ENCODE data around the gene LILRA1.
"Not testable (repeated sequence)": the region's sequence is repeated elsewhere in the genome, so short reads cannot be mapped to it uniquely, and the experiment has no call there.

Gene LILRA1

DNA sequence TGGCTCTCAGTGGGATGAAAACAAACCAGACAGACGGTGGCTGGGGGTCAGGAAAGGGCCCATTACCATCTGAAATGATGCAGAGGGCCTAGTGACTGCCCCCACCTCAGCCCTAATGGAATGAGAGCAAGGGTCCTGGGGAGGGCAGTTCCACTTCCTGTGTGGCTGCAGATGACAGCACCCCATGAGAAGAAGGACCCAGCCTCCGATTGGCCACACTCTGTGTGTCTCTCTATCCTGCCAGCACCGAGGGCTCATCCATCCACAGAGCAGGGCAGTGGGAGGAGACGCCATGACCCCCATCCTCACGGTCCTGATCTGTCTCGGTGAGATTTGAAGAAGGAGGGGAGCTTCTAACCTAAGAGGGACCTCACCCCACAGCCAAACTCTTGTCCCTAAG, 37.4 kb downstream of the LILRA1 start:
- Histone ChIP-seq H3K9me2 (ENCODE audit: low read depth, low read length) (no peaks in the 10 kb centered on the region), H3K27ac (ENCODE audit: low read depth, low read length, poor library complexity, severe bottlenecking) (no peak overlapping the region), H3K9ac (ENCODE audit: low read length) (no peak overlapping the region), H3K4me1 (ENCODE audit: insufficient read depth, low read length, severe bottlenecking) (no peaks in the 10 kb centered on the region), H4K20me1 (ENCODE audit: insufficient read depth, low read length) (no peaks in the 10 kb centered on the region), H3K79me2 (ENCODE audit: insufficient read depth, low read length) (no peaks in the 10 kb centered on the region), H3K4me3 (ENCODE audit: low read depth, low read length, poor library complexity, severe bottlenecking) (no peak overlapping the region), H3K27me3 (ENCODE audit: insufficient read depth, low read length) (no peaks in the 10 kb centered on the region), H3F3A (ENCODE audit: insufficient read depth, low read length) (no peaks in the 10 kb centered on the region), H3K4me2 (ENCODE audit: low read length) (no peak overlapping the region), H2AFZ (ENCODE audit: low read length) (no peak overlapping the region), H3K9me3 (ENCODE audit: low read length) (no peaks in the 10 kb centered on the region), H3K36me3 (ENCODE audit: insufficient read depth, low read length) (no peaks in the 10 kb centered on the region)
- TF ChIP-seq EZH2 (IDR thresholded peaks at IDR 0.05; ENCODE audit: borderline replicate concordance, low read length) = no peak

DNA sequence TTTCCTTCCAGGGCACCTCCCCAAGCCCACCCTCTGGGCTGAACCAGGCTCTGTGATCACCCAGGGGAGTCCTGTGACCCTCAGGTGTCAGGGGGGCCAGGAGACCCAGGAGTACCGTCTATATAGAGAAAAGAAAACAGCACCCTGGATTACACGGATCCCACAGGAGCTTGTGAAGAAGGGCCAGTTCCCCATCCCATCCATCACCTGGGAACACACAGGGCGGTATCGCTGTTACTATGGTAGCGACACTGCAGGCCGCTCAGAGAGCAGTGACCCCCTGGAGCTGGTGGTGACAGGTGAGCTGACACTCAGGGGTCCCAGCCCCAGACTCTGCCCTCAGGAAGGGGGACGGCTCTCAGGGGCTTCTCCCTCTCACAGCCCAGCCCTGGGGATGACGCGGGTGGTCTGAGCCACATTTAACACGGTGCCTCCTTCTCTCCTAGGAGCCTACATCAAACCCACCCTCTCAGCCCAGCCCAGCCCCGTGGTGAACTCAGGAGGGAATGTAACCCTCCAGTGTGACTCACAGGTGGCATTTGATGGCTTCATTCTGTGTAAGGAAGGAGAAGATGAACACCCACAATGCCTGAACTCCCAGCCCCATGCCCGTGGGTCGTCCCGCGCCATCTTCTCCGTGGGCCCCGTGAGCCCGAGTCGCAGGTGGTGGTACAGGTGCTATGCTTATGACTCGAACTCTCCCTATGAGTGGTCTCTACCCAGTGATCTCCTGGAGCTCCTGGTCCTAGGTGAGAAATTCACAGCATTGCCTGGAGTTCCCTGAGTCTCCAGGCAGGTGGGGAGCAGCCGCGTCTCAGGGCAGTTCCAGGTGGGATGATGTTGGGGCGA, 38.3 kb downstream of the LILRA1 start:
- not testable (repeated sequence) for H3K27ac ChIP-seq (ENCODE audit: low read depth, low read length, poor library complexity, severe bottlenecking); H3K9me2 ChIP-seq (ENCODE audit: low read depth, low read length); H3K27me3 ChIP-seq (ENCODE audit: insufficient read depth, low read length); H2AFZ ChIP-seq (ENCODE audit: low read length); H3F3A ChIP-seq (ENCODE audit: insufficient read depth, low read length); H3K4me1 ChIP-seq (ENCODE audit: insufficient read depth, low read length, severe bottlenecking); H3K79me2 ChIP-seq (ENCODE audit: insufficient read depth, low read length); H4K20me1 ChIP-seq (ENCODE audit: insufficient read depth, low read length); H3K4me3 ChIP-seq (ENCODE audit: low read depth, low read length, poor library complexity, severe bottlenecking); H3K9me3 ChIP-seq (ENCODE audit: low read length); H3K9ac ChIP-seq (ENCODE audit: low read length); H3K4me2 ChIP-seq (ENCODE audit: low read length); H3K36me3 ChIP-seq (ENCODE audit: insufficient read depth, low read length)

DNA sequence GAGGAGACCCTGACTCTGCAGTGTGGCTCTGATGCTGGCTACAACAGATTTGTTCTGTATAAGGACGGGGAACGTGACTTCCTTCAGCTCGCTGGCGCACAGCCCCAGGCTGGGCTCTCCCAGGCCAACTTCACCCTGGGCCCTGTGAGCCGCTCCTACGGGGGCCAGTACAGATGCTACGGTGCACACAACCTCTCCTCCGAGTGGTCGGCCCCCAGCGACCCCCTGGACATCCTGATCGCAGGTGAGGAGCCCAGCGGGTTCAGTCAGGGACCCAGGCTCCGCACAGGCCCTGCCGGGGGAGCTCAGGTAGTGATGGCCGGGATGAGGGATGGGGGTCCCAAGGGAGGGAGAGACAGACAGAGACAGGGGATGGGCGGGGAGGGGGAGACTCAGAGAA, 39.1 kb downstream of the LILRA1 start:
- not testable (repeated sequence) for H2AFZ ChIP-seq (ENCODE audit: low read length); H3K36me3 ChIP-seq (ENCODE audit: insufficient read depth, low read length); H3K9me2 ChIP-seq (ENCODE audit: low read depth, low read length); H3K4me1 ChIP-seq (ENCODE audit: insufficient read depth, low read length, severe bottlenecking); H3K4me3 ChIP-seq (ENCODE audit: low read depth, low read length, poor library complexity, severe bottlenecking); H4K20me1 ChIP-seq (ENCODE audit: insufficient read depth, low read length); H3K9me3 ChIP-seq (ENCODE audit: low read length); H3F3A ChIP-seq (ENCODE audit: insufficient read depth, low read length); H3K9ac ChIP-seq (ENCODE audit: low read length); H3K4me2 ChIP-seq (ENCODE audit: low read length); H3K27ac ChIP-seq (ENCODE audit: low read depth, low read length, poor library complexity, severe bottlenecking); H3K27me3 ChIP-seq (ENCODE audit: insufficient read depth, low read length); H3K79me2 ChIP-seq (ENCODE audit: insufficient read depth, low read length)

DNA sequence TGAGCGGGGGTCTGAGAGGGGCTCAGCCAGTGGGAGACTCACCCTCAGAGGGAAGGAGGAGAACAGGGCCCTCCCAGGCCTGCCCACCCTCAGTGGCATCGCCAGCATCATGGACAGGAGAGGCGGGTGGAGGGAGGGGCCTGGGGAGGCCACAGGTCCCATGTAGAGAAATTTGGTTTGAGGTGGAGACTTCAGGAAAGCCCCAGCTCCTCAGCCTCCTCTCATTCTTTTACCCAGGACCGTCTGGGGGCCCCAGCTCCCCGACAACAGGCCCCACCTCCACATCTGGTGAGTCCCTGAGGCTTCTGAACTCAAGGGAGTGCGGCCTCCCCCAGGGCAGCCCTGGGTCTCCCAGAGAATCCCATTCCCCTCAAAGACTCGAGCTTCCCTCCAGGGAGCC, 40.0 kb downstream of the LILRA1 start:
- Histone ChIP-seq H3K27ac (ENCODE audit: low read depth, low read length, poor library complexity, severe bottlenecking) (no peak overlapping the region), H3K36me3 (ENCODE audit: insufficient read depth, low read length) (no peaks in the 10 kb centered on the region), H3K27me3 (ENCODE audit: insufficient read depth, low read length) (no peaks in the 10 kb centered on the region), H3K4me1 (ENCODE audit: insufficient read depth, low read length, severe bottlenecking) (no peaks in the 10 kb centered on the region), H3K9me3 (ENCODE audit: low read length) (no peaks in the 10 kb centered on the region), H2AFZ (ENCODE audit: low read length) (no peak overlapping the region), H3K79me2 (ENCODE audit: insufficient read depth, low read length) (no peaks in the 10 kb centered on the region), H4K20me1 (ENCODE audit: insufficient read depth, low read length) (no peaks in the 10 kb centered on the region), H3K9me2 (ENCODE audit: low read depth, low read length) (no peaks in the 10 kb centered on the region), H3K4me3 (ENCODE audit: low read depth, low read length, poor library complexity, severe bottlenecking) (no peak overlapping the region), H3K4me2 (ENCODE audit: low read length) (no peak overlapping the region), H3K9ac (ENCODE audit: low read length) (no peak overlapping the region), H3F3A (ENCODE audit: insufficient read depth, low read length) (no peaks in the 10 kb centered on the region)
- TF ChIP-seq EZH2 (IDR thresholded peaks at IDR 0.05; ENCODE audit: borderline replicate concordance, low read length) = no peak
- TF ChIP-seq, protein P1, sequence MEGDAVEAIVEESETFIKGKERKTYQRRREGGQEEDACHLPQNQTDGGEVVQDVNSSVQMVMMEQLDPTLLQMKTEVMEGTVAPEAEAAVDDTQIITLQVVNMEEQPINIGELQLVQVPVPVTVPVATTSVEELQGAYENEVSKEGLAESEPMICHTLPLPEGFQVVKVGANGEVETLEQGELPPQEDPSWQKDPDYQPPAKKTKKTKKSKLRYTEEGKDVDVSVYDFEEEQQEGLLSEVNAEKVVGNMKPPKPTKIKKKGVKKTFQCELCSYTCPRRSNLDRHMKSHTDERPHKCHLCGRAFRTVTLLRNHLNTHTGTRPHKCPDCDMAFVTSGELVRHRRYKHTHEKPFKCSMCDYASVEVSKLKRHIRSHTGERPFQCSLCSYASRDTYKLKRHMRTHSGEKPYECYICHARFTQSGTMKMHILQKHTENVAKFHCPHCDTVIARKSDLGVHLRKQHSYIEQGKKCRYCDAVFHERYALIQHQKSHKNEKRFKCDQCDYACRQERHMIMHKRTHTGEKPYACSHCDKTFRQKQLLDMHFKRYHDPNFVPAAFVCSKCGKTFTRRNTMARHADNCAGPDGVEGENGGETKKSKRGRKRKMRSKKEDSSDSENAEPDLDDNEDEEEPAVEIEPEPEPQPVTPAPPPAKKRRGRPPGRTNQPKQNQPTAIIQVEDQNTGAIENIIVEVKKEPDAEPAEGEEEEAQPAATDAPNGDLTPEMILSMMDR (IDR thresholded peaks at IDR 0.05; ENCODE audit: low read length) = no peak

DNA sequence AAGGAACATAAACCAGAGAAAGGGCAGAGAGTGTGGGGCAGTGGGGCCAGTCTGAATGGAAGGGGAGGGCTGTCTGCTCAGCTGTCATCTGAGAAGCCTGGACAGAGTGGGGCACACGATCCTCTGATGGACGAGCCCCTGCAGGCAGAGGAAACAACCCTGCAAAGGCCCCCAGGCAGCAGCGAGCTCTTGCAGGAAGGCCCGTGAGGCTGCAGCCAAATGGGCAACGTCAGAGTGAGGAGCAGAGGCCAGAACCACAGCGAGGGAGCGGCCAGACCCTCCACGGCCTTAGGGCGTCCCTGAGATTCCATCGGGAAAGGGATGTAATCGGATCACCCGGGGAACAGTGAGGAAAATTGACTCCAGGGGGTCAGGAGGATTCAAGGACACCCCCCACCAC, 42.6 kb downstream of the LILRA1 start:
- not testable (repeated sequence) for H2AFZ ChIP-seq (ENCODE audit: low read length); H3K9me2 ChIP-seq (ENCODE audit: low read depth, low read length); H3K4me2 ChIP-seq (ENCODE audit: low read length); H3K27ac ChIP-seq (ENCODE audit: low read depth, low read length, poor library complexity, severe bottlenecking); H3K9ac ChIP-seq (ENCODE audit: low read length); H3K27me3 ChIP-seq (ENCODE audit: insufficient read depth, low read length); H3K36me3 ChIP-seq (ENCODE audit: insufficient read depth, low read length); H4K20me1 ChIP-seq (ENCODE audit: insufficient read depth, low read length); H3K4me3 ChIP-seq (ENCODE audit: low read depth, low read length, poor library complexity, severe bottlenecking); H3K79me2 ChIP-seq (ENCODE audit: insufficient read depth, low read length); H3F3A ChIP-seq (ENCODE audit: insufficient read depth, low read length); H3K4me1 ChIP-seq (ENCODE audit: insufficient read depth, low read length, severe bottlenecking); H3K9me3 ChIP-seq (ENCODE audit: low read length)
